Hindlimb muscle (tissue), 1 donor: ENCODE results near the gene ELF1. TPM values are rescaled to one million over a fixed set of nuclear protein-coding genes. Genes with fewer than 3 reads are reported as not detected.

Experiments used
- polyA plus RNA-seq: library from polyadenylated mRNA; unstranded; fragments of 120-200 nt; gene quantifications from one replicate; pipeline ENCODE4 v1.2.1, GENCODE V29; 2013; ENCODE audit not compliant: insufficient read length

The ELF1 gene
- polyA plus RNA-seq, 1 donor, result 34.3 TPM

Other genes with a start within 250 kb of the ELF1 start
- 27.6 TPM for gene MRPS31, start 248.1 kb downstream of the ELF1 start, polyA plus RNA-seq
- 12.6 TPM for gene SLC25A15, start 229.7 kb downstream of the ELF1 start, polyA plus RNA-seq
- gene WBP4, start 42.2 kb upstream of the ELF1 start, polyA plus RNA-seq, result 16.8 TPM
- gene KBTBD6, start 113.5 kb upstream of the ELF1 start, polyA plus RNA-seq, result 9.0 TPM
- 7.3 TPM for gene KBTBD7, start 175.3 kb upstream of the ELF1 start, polyA plus RNA-seq
- 11.7 TPM for gene MTRF1, start 244.3 kb upstream of the ELF1 start, polyA plus RNA-seq